ENCODE data around the gene SUPT3H.

- TF ChIP-seq TAF1 (IDR thresholded peaks at IDR 0.05; ENCODE audit: low read depth, low read length) (no peak), POU2F2 (IDR thresholded peaks at IDR 0.05; ENCODE audit: low read depth, low read length) (no peak), POLR2A (IDR thresholded peaks at IDR 0.05; ENCODE audit: low read depth, low read length) (no peak)
These were observed 353.1 kb downstream of the SUPT3H start for GRCh38 chr6:45024610-45025009.
